Forelimb muscle (tissue), 1 donor: ENCODE results near the gene RNF175. TPM values are rescaled to one million over a fixed set of nuclear protein-coding genes. Genes with fewer than 3 reads are reported as not detected.

Source experiments
- DNase-seq: peaks from one replicate; pipeline ENCODE4 v3.0.0-alpha.2; 2013; ENCODE audit warnings: low read depth
- polyA plus RNA-seq: library from polyadenylated mRNA; unstranded; fragments of 120-200 nt; gene quantifications from one replicate; pipeline ENCODE4 v1.2.1, GENCODE V29; 2013; ENCODE audit not compliant: insufficient read length

Gene RNF175
- 0.15 TPM for polyA plus RNA-seq

DNA sequence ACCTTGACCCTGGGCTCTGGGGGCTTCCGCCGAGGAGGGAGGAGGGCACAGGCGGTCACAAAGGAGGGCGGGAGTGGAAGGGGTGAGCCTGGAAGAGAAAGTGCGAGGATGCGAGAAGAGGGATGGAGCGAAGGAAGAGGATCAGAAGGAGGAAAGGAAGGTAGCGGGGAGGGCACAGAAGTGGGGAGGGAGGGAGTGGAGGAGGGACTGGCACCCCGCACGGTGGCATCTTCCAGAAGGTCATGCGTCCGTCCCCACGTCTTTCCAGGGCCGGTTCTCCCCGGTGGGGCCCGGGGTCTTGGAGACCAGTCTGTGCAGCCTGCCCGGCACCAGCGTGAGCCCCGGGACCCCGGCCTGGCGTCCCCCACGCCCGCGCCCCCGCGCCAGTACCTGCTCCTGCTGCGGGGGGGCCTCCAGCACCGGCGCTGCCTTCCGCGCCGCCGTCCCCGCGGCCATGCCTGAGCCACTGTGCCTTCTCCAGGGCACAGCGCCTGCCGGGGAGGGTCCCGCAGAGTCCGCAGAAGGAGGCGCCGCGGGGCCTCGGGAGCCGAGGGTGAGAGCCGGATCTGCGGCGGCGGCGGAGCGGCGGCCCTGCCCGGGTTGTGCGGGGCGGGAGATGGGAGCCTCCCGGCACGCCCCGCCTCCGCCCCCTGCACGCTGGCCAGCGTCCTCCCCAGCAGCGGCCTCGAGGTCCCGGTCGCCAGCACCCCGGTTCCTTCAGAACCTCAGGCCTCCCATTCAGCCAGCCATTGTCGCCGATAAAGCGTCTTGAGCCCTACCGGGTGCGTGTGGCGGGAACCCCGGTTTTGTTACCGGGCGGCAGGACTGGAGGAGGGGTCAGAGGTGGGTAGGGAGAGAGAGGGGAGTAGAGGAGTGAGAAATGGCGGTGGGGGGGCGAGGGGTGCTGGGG is at the start of gene RNF175:
Gene RNF175 (minus strand): TSS at position 618 of the 910 bp plus-strand sequence. CDS start 162 bp downstream, at position 456.
- DNase-seq = no peak

DNA sequence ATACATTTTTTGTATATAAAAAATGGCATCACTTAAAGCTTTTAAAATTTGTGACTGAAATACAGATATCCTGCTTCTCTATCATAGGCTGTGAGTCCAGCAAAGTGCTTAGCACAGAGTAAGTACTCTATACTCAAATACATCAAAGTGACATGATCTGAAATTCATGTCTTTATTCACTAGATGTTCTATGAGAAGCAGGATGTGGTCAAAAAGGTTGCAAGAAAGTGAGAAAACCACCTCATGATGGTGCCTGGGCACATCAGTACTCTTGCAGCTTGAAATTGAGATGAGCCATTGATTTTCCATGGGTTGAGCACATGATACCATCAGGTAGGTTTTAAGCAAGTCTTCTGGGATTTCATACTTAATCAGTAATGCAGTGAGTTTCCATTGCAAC is 49.5 kb upstream of the RNF175 start:
- DNase-seq = no peak

DNA sequence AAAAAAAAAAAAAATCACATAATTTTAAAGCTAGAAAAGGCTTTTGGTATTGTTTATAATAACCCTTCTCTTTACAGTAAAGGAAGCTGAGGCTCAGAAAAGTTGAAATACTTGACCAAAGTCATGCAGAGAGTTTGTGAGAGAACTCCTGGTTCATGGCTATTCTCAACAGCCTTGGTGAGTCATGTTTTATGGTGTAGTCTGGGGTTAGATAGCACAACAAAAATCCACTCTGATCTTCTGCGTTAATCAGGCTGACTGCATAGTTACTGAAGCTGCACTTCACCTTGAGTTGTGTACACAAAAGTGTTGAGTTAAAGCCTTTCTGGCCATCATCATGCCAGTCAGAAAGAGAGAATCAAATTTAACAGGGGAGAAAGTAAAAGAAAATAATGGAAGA is 48.4 kb upstream of the RNF175 start:
- no peak for DNase-seq

DNA sequence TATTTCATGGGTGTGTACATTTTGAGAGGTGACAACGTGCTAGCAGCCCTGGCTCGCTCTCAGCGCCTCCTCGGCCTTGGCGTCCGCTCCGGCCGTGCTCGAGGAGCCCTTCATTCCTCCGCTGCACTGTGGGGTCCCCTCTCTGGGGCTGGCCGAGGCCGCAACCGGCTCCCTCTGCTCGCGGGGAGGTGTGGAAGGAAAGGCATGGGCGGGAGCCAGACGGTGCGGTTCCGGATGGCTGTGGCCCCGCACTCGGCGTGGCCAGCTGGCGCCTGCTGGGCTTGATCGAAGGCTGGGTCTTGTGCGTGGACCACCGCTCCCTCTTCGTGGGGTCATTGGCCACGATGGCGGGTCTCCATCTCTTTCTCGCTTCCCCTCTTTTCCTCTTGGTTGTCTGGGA is 46.2 kb upstream of the RNF175 start:
- DNase-seq = no peak

DNA sequence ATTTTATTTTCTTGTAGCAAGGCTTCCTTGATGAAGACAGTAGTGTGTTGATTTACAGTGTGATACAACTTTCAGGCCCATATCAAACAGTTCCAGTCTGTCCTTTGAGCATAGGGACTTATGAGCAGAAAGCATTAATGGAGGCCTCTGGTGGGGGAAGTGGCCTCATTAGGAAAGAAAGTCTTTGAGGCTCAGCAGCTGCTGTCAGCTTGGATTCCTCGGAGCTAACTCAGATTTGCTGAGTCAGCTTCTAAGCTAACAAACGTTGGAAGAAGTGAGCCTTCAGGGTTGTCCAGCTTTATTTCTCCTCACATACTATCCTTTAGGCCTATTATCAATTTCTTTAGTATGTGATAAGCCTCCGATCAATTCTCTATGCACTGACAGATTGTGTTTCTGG is 44.9 kb upstream of the RNF175 start:
- no peak for DNase-seq

DNA sequence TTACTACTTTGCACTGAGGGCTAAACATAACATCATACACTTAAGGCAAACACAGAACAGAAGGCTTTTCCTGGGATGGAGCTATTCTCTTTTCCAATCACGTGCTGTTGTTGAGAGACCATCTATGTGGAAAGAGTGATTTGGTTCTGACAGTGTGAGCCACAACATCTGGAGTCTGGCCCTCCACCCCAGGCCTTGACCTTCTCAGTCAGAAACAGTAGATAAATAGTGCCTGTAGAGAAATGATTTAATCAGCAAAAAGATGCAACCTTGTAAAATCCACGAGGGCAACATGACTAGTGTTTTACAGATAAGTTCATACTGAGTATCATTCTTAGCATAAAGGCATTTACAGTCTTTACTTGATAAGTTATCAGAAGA is 39.9 kb upstream of the RNF175 start:
- no peak for DNase-seq

DNA sequence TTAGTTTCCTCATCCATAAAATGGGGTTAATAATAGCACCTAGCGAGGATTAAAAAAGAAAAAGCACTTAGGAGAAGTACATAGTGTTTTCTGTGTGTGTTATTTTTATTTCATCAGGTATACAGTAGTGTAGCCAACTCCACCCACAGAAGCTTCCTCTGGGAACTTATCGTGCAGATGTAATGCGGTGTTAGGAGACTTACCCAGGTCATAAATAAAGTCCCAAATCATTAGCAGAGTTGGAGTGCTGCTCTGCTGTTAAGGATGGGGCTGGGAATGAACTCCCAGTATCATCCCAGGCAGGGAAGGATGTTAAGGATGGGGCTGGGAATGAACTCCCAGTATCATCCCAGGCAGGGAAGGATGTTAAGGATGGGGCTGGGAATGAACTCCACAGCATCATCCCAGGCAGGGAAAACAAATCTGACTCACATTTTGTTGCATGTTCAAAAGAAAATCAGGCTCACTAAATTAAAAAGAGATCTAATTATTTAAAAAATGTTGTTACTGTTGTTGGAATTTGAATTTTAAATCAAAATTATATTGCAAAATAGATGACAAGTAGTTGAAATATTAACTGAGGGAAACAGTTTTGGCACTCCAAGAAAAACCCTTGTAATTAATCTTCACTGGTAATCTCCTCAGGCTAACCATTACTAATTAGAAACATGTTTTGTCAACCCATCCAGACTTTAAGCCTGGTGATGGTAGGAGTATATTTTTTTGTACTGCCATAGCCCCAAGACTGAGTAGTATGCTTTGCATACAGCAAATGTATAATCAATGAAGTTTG is 39.3 kb upstream of the RNF175 start:
- no peak for DNase-seq

DNA sequence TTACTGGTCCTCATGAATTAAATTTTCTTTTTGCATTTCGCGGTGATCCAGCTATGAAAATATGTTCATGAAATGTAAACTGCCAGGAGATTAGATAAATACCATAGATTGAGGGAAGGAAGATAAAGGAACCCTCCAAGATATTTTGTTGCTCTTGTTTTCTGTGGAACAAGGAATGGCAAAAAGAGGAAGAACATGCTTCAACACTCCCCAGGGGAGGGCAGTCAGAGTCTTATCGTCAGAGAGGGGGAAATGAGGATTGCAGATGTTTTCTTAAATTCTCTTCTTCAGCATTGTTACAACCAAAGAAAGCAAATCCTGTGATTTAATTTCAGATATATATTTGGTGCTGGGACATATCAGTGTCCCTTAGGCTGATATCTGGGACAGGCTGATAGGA is 38.6 kb upstream of the RNF175 start:
- DNase-seq = no peak

DNA sequence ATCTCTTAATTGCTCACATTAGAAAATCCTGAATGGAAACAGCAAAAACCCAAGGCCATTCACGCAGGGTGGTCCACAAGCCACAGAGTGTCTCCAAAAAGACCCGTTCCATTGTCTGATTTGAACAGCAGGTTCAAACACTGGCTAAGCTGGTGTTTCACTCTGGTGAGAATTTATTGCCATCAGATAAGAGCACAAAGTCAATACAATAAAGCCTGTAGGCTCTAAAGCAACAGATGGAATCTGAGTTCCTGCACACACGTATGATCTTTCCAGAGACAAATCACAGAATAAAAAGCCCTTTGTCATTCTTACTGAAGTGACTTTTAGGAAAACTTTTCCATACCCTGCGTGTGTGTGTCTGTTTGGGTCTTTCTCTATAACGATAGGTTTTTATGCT is 34.2 kb upstream of the RNF175 start:
- DNase-seq = no peak

DNA sequence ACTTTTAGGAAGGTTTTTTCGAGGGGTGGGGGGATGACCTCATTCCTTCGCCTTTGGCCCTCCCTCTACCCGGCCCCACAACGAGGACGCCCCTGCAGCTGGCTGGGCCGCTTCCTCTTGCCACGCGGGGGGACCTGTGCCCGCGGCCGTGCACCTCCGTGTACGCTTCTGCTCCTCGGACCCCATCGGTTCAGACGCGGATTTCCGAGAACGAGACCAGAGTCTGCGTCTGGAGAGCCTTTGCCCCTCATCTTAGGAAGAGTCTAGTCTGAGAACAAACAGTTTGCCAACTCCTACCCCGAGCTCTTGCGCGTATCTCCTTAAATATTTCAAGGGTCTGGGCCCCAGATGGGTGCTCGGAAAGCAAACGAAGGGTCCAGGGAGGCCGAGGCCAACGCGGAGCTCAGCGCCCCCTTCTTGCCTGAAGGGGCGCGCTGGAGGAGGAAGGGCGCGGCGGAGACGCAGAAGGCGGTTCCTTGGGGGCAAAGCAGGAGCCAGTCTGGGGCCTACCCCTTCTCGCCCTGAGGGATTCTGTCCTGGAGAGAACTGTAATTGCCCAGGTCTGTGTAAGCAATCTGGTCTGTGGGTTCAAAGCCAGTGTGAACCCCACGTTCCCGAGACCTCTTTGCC is 32.9 kb upstream of the RNF175 start:
- no peak for DNase-seq

DNA sequence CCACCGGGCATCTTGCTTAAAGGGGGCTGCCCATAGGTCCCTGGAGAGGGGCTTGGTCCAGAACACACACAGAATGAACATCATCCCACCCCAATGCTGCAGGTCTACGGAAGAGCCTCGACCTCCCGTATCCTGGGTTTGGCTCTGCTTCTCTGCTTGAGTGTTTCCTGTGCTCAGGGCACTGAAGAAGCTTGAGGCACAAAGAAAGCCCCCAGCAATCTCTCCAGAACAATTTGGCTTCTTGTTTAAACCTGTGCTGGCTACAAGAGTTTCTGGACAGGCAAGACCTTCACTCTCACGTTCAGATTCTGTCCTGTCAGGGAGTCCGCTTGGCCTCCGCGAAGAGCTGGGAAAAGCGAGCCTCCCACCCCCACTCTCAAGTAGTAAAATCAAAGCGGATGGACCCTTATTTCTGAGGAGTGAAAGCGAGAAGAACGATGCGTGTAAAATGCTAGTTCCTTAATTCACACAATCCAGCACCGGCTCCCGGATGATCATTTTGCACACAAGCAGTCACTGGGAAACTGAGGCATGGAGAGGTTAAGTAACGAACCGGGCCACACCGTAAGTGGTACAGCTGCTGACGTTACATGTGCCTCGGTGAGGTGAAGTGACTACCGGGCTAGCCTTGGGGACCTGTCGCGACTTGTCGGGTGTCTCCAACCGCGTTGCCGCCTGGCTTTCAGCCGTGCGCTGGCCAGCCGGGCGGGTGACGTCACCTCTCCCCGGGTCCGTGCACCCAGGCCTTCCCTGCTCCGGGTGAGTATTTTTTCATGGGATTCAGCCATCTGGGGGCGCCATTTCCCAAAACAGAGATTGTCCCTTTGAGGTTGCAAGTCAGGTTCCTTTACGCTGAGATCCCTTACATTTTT is 32.2 kb upstream of the RNF175 start:
- DNase-seq = no peak

DNA sequence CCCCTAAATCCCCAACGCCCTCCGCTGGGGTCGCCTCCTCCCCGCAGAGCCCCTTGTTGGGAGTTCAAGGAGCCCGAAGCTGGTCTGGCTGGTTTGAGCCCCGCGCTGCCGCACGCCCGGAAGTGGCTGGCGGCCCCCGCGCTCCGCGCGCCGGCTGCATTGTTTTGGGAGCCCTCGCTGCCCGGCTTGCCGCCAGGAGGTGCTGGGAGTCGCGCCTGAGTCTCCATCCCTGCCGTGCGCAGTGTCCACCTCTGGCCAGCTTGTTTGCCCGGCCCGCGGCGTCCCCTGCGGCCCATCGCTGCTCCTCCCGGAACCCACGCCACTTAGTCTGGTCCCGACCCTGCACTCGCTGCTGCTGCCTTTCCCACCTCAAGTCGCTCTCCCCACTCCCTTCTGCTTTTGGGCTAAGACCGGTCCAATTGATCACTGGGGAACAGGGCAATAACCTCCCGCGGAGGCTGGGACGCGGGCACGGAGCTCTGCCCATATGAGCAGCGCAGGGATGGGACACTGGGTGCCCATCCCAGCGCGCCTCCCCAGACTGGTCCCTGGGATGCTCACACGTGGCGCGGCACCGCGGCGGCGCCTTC is 31.2 kb upstream of the RNF175 start:
- no peak for DNase-seq

DNA sequence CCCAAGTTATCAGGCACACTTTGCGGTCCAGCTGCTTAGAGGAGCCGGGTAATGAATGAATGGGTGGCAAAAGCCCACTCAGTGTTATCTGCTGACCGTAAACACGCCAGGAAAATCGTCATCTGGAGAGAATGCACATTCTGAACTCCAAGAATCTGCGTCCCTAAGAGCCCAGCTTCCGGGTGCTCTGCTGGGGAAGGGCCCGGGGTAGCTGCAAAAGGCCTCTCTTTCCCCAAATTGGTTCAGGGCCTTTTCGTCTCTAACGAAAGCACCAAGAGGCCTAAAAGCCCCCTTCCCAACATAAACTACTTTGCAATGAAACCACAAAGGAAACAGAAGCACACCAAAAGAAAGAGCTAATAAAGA is 30.7 kb upstream of the RNF175 start:
- no peak for DNase-seq

DNA sequence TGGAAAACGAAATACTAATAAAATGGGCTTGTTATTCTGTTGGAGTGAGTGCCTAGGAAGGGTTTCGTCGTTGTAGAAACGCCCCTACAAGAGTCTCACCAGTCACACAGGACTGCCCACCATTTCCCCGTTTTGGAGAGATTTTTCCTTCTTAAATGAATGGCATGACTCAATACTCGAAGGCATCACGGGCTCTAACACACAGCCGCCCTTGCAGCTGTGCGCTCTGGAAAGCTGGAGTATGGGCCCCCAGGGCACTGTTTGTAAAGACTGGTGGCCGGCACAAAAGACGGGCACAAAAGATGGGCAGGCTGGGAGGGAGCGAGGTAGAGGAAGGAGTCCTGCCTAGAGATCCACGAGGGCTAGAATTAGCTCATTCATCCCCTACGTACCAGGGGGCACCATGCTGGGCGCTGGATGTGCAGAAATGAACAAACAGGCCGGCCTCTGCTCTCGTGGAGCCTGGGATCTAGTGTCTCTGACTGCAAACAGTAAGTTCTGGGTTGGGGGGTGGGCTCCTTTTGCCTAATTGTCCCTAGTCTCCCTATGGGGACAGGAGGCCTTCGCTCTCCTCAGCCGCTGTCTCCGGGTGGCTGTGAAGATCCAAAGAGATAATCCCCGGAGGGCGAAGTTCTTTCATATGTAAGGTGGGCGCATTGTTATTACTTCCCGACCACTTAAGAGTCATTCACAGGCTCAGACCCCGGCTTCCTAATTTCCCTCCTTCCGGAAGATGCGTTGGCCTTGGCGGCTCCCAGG is 30.1 kb upstream of the RNF175 start:
- DNase-seq = no peak

DNA sequence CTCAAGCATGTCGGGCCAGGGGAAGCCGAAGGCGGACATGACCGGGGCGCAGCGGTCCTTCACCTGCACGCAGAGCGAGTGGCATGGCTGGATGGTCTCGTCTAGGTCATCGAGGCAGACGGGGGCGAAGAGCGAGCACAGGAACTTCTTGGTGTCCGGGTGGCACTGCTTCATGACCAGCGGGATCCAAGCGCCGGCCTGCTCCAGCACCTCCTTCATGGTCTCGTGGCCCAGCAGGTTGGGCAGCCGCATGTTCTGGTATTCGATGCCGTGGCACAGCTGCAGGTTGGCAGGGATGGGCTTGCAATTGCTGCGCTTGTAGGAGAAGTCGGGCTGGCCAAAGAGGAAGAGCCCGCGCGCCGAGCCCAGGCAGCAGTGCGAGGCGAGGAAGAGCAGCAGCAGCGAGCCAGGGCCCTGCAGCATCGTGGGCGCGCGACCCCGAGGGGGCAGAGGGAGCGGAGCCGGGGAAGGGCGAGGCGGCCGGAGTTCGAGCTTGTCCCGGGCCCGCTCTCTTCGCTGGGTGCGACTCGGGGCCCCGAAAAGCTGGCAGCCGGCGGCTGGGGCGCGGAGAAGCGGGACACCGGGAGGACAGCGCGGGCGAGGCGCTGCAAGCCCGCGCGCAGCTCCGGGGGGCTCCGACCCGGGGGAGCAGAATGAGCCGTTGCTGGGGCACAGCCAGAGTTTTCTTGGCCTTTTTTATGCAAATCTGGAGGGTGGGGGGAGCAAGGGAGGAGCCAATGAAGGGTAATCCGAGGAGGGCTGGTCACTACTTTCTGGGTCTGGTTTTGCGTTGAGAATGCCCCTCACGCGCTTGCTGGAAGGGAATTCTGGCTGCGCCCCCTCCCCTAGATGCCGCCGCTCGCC is 28.8 kb upstream of the RNF175 start, which contains the start of gene SFRP2:
Gene SFRP2 (minus strand): TSS at position 671 of the 864 bp plus-strand sequence. CDS start 248 bp downstream, at position 423.
- DNase-seq = no peak

DNA sequence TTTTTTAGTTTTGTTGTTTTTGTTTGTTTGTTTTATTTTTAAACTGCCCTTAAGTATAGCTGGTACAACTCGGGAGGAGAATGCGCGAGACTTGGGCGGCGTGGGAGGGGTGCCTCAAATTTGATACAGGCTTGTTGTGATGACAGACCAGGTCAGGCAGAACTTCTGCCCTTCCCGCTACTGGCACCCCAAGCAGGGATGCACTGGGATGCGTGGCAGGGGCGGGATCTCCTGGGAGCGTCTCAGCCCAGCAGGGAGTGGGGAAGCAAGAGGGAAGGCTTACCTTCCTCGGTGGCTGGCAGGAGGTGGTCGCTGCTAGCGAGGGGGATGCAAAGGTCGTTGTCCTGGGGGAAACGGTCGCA is 28.2 kb upstream of the RNF175 start:
- no peak for DNase-seq

DNA sequence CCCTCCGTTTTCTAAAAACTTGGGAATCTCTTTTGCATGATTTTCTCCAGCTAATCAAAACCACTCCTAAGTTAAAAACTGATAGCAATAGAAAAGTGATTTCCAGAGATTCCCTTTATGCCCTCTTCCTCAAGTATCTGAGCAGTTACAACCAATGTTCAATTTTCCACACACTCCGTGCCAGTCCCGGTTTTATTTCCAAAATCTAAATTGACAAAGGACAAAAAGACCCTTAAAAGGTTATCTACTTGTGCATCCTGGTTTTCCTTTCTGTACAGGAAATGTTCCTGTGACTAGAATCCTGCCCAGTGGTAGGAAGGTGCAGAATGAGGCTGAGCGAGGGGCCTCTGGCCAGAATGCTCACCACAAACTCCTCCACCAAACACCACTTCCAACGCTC is 27.8 kb upstream of the RNF175 start:
- no peak for DNase-seq

DNA sequence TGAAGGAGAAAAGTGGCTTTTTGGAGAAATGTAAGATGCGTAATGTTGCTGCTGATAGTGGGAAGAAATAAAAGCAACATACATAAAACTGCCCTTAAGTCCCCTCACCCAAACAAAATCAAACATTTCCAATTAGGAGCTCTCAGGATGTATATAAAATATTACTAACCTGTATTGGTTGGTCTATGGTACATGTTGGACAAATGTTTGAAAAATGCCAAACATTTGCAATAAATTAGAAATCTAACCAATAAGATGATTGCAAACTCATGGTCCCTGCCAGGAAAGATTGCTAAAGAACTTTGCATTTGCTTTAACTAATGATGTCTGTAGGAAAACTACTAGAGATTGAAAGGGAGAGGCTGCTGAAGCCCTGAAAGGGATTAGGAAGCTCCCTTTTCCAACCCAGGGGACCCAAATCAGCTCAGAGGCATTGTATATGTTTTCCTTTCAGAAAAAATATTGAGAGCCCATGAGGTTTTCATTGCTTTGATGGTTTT is 27.3 kb upstream of the RNF175 start:
- DNase-seq = no peak
